H1 (cell line): Measurements from ENCODE around the gene TRPM6. TPM values are rescaled to one million over a fixed set of nuclear protein-coding genes. Genes with fewer than 3 reads are reported as not detected.

ENCODE experiments used
- CTCF ChIA-PET: fragments of 300-600 bp; sonication (Branson Sonifier 250); formaldehyde crosslinking; loops from one replicate; lab custom pipeline; 2021; ENCODE audit not compliant: partially characterized antibody; lab: Charles Lee
- POLR2A ChIA-PET: fragments of 300-600 bp; sonication (Branson Sonifier 250); formaldehyde crosslinking; loops from one replicate; lab custom pipeline; 2021; ENCODE audit warnings: inconsistent platforms; ENCODE audit not compliant: partially characterized antibody; lab: Charles Lee
- DNase-seq, 2 experiments: peaks; one replicate each; pipeline versions ENCODE4 v3.0.0 to v3.0.0-alpha.2; 2010 to 2022; ENCODE audit warnings: low spot score in 2 of 2, low read depth in 1 of 2, mixed read lengths in 1 of 2
- FAIRE-seq: peaks from 2 replicates; lab custom pipeline; 2011; peaks lifted over from hg19 to GRCh38; lab: Jason Lieb, UNC
- H2AFZ ChIP-seq: 2 replicates; pipeline ENCODE4 v1.8.1; 2012; ENCODE audit warnings: low read length, inconsistent platforms
- H2AK5ac ChIP-seq: 2 replicates; pipeline ENCODE4 v1.6.1; 2013; ENCODE audit warnings: low read depth, low read length
- H2BK120ac ChIP-seq: replicated peaks from 2 replicates; pipeline ENCODE3; 2013; ENCODE audit warnings: low read depth, low read length, inconsistent platforms
- H2BK12ac ChIP-seq: 2 replicates; pipeline ENCODE4 v1.6.1; 2013; ENCODE audit warnings: low read depth, low read length
- H2BK15ac ChIP-seq: 2 replicates; pipeline ENCODE4 v1.6.1; 2013; ENCODE audit warnings: low read length
- H2BK20ac ChIP-seq: 2 replicates; pipeline ENCODE4 v1.6.1; 2013; ENCODE audit warnings: low read length
- H2BK5ac ChIP-seq: 2 replicates; pipeline ENCODE4 v1.6.1; 2013; ENCODE audit warnings: low read depth, low read length
- H3K14ac ChIP-seq: 2 replicates; pipeline ENCODE4 v1.6.1; 2013; ENCODE audit warnings: inconsistent platforms; ENCODE audit not compliant: insufficient read length
- H3K18ac ChIP-seq: 2 replicates; pipeline ENCODE4 v1.6.1; 2013; ENCODE audit warnings: low read length; ENCODE audit errors: extremely low read depth
- H3K23ac ChIP-seq: 2 replicates; pipeline ENCODE4 v1.6.1; 2013; ENCODE audit warnings: inconsistent platforms; ENCODE audit not compliant: insufficient read length
- H3K23me2 ChIP-seq: 2 replicates; pipeline ENCODE4 v1.6.1; 2013; ENCODE audit warnings: low read depth, low read length
- H3K27ac ChIP-seq: 2 replicates; pipeline ENCODE4 v1.6.1; 2011; ENCODE audit warnings: low read depth, low read length, inconsistent platforms
- H3K27me3 ChIP-seq, 4 experiments: replicated peaks in 1 of 4; 1 replicate in 1 of 4; 2 replicates in 3 of 4; pipeline versions ENCODE4 v1.6.1 to v1.8.1; 2011 to 2013; ENCODE audit warnings: low read length in 3 of 4, mild to moderate bottlenecking in 3 of 4, inconsistent platforms in 2 of 4, mixed read lengths in 2 of 4, moderate library complexity in 1 of 4; ENCODE audit not compliant: control insufficient read depth in 3 of 4, insufficient read depth in 3 of 4; ENCODE audit errors: extremely low read depth in 1 of 4
- H3K36me3 ChIP-seq, 4 experiments: 2 replicates each; pipeline versions ENCODE4 v1.6.1 to v1.8.1; 2011 to 2013; ENCODE audit warnings: mild to moderate bottlenecking in 4 of 4, low read length in 3 of 4, moderate library complexity in 2 of 4, control low read depth in 1 of 4, inconsistent platforms in 1 of 4; ENCODE audit not compliant: insufficient read depth in 4 of 4, control insufficient read depth in 2 of 4
- H3K4ac ChIP-seq: replicated peaks from 2 replicates; pipeline ENCODE3; 2013; ENCODE audit warnings: low read length, low read depth, mixed read lengths, inconsistent platforms; ENCODE audit not compliant: insufficient read length
- H3K4me1 ChIP-seq, 4 experiments: replicated peaks in 1 of 4; 1 replicate in 1 of 4; 2 replicates in 3 of 4; pipeline versions ENCODE4 v1.6.1 to v1.8.1; 2011 to 2013; ENCODE audit warnings: low read length in 3 of 4, inconsistent platforms in 2 of 4, mixed read lengths in 1 of 4; ENCODE audit not compliant: insufficient read depth in 4 of 4, control insufficient read depth in 3 of 4
- H3K4me2 ChIP-seq, 2 experiments: 2 replicates each; pipeline versions ENCODE4 v1.6.1 to v1.8.1; 2011 to 2013; ENCODE audit warnings: low read depth in 2 of 2, low read length in 2 of 2, control low read depth in 1 of 2, inconsistent platforms in 1 of 2, mild to moderate bottlenecking in 1 of 2; ENCODE audit not compliant: insufficient read depth in 1 of 2
- H3K4me3 ChIP-seq, 4 experiments: fragments of 200-600, 300-600 bp in 1 of 4; sonication (generic), shearing (Covaris generic), sonication (Bioruptor Twin) in 1 of 4; 2 replicates each; pipeline versions ENCODE4 v1.5.1 to v1.8.1; 2011 to 2016; ENCODE audit warnings: low read length in 4 of 4, low read depth in 3 of 4, control low read depth in 2 of 4, inconsistent platforms in 2 of 4, mild to moderate bottlenecking in 2 of 4, mixed read lengths in 1 of 4, moderate library complexity in 1 of 4; ENCODE audit not compliant: insufficient read depth in 2 of 4; ENCODE audit errors: extremely low read depth in 1 of 4
- H3K56ac ChIP-seq: replicated peaks from 2 replicates; pipeline ENCODE3; 2013; ENCODE audit warnings: low read depth, mild to moderate bottlenecking, mixed read lengths, low read length, inconsistent platforms; ENCODE audit not compliant: insufficient read length
- H3K79me1 ChIP-seq: 2 replicates; pipeline ENCODE4 v1.6.1; 2013; ENCODE audit warnings: low read depth, low read length, control low read depth
- H3K79me2 ChIP-seq, 2 experiments: 2 replicates each; pipeline versions ENCODE4 v1.6.1 to v1.8.1; 2012 to 2013; ENCODE audit warnings: low read length in 2 of 2, mild to moderate bottlenecking in 2 of 2, inconsistent platforms in 1 of 2; ENCODE audit not compliant: insufficient read depth in 2 of 2, control insufficient read depth in 1 of 2
- H3K9ac ChIP-seq, 4 experiments: replicated peaks in 1 of 4; 1 replicate in 1 of 4; 2 replicates in 3 of 4; pipeline versions ENCODE4 v1.6.1 to v1.8.1; 2011 to 2013; ENCODE audit warnings: low read depth in 3 of 4, low read length in 3 of 4, control low read depth in 2 of 4, mild to moderate bottlenecking in 2 of 4, moderate library complexity in 2 of 4, inconsistent platforms in 1 of 4; ENCODE audit errors: extremely low read depth in 1 of 4
- H3K9me3 ChIP-seq, 2 experiments: 2 replicates each; pipeline versions ENCODE4 v1.6.1 to v1.8.1; 2012 to 2013; ENCODE audit warnings: mild to moderate bottlenecking in 2 of 2, moderate library complexity in 2 of 2, control low read depth in 1 of 2, inconsistent platforms in 1 of 2, low read depth in 1 of 2, low read length in 1 of 2, mixed read lengths in 1 of 2; ENCODE audit not compliant: insufficient read depth in 2 of 2
- H4K20me1 ChIP-seq, 2 experiments: replicated peaks in 1 of 2; 2 replicates each; pipeline versions ENCODE3 to v1.8.1; 2011 to 2013; ENCODE audit warnings: inconsistent platforms in 2 of 2, low read length in 2 of 2, mild to moderate bottlenecking in 1 of 2; ENCODE audit not compliant: insufficient read depth in 2 of 2, control insufficient read depth in 1 of 2
- H4K5ac ChIP-seq: 2 replicates; pipeline ENCODE4 v1.6.1; 2013; ENCODE audit warnings: low read length, low read depth, mixed read lengths, inconsistent platforms; ENCODE audit not compliant: insufficient read length
- H4K8ac ChIP-seq: 2 replicates; pipeline ENCODE4 v1.8.0; 2013; ENCODE audit warnings: mild to moderate bottlenecking, moderate library complexity, low read length, inconsistent platforms; ENCODE audit not compliant: insufficient read depth; ENCODE audit errors: extremely low read depth
- H4K91ac ChIP-seq: replicated peaks from 2 replicates; pipeline ENCODE3; 2013; ENCODE audit warnings: low read length, mixed read lengths, inconsistent platforms; ENCODE audit not compliant: insufficient read length
- HDAC6 ChIP-seq: IDR thresholded peaks from one replicate; pipeline ENCODE4 v1.7.1; 2012; ENCODE audit warnings: low read depth, mild to moderate bottlenecking, inconsistent platforms, low read length, moderate library complexity
- whole genome bisulfite sequencing, 2 experiments: shearing (Covaris generic) in 1 of 2; methylation state at CpG; one replicate each; pipeline versions ENCODE4 v1.1.6 to v1.1.7; 2013 to 2015; ENCODE audit warnings: low lambda C conversion rate in 2 of 2, mixed read lengths in 2 of 2, inconsistent platforms in 1 of 2, low coverage in 1 of 2, missing lambda C conversion rate in 1 of 2; ENCODE audit not compliant: insufficient replicate concordance in 2 of 2, insufficient coverage in 1 of 2, insufficient read length in 1 of 2; ENCODE audit errors: extremely low coverage in 1 of 2, missing lambda C conversion rate in 1 of 2; 5-methylcytosine and 5-hydroxymethylcytosine counted together
- polyA plus RNA-seq, 7 experiments: library from polyadenylated mRNA; depleted of rRNA in 3 of 7; stranded (reverse) in 5 of 7; unstranded in 2 of 7; fragments of >200 nt in 5 of 7; fragments of 200-250 nt in 2 of 7; gene quantifications; 1 replicate in 5 of 7; 2 replicates in 1 of 7; 4 replicates in 1 of 7; pipeline versions ENCODE4 v1.2.1 to v1.2.3, GENCODE V29; 2011 to 2013; ENCODE audit warnings: missing spikeins in 2 of 7, mixed read lengths in 2 of 7
- total RNA-seq: library from RNA; stranded (reverse); fragmentation: NEBNext Ultra II Directional; extraction: Animal tissue kit (Norgen Biotek cat#: 25700); gene quantifications from 2 replicates; pipeline ENCODE4 v1.2.1, GENCODE V29; 2021

TRPM6 gene
- total and polyA plus RNA-seq, 2 of the 8 experiments (the other 6 are each of a cell fraction or from before 2014, with no cell fraction given), result 0.45 to 1.5 TPM

DNA sequence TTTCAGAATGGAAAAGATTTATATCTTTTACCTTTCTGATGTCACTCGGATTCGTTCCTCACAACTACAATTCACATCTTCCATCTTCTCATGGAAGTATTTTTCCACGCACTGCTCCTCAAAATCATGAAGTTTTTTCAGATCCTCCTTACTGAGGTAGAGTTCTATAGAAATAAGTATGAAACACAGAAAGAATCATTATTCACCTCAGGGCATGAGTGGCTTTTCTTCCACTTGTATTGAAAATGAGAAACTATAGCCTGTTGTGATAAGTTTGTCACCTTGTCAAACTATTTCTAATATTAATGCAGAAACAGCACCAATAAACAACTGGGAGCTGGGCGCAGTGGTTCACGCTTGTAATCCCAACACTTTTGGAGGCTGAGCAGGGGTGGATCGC, 116.0 kb downstream of the TRPM6 start:
- Histone ChIP-seq H4K91ac (no peak overlapping the region), H3K4me3 (no peak overlapping the region), H3K23me2 (no peaks in the 10 kb centered on the region; the same call in 1 of the 2 replicates), H2BK15ac (no peak overlapping the region), H4K20me1 (no peaks in the 10 kb centered on the region), H3K56ac (no peak overlapping the region), H3K9me3 (no peaks in the 10 kb centered on the region), H4K8ac (no peak overlapping the region), H3K9ac (no peak overlapping the region), H3K18ac (no peak overlapping the region), H4K5ac (no peak overlapping the region), H2BK12ac (no peak overlapping the region), H3K4me1 (0 out of 7 replicates have a peak, but pooled peaks cover 0 to 2% (median 0%) of the 10 kb centered on the region in 4 experiments), H3K27ac (no peak overlapping the region), H3K27me3 (no peaks in the 10 kb centered on the region), H3K79me2 (no peaks in the 10 kb centered on the region), H3K4ac (no peak overlapping the region), H3K4me2 (no peak overlapping the region), H2AK5ac (no peak overlapping the region), H3K79me1 (no peaks in the 10 kb centered on the region), H2BK5ac (no peak overlapping the region), H2AFZ (no peak overlapping the region), H2BK20ac (no peak overlapping the region), H3K23ac (no peak overlapping the region), H2BK120ac (no peak overlapping the region), H3K14ac (no peak overlapping the region), H3K36me3 (no peaks in the 10 kb centered on the region)
- DNase-seq (no peak), FAIRE-seq (no peak)
- ChIA-PET CTCF (interaction anchor here (0.7 to 14.0 kb wide), 19 partner anchors 10 to 389 kb away, joined by 3 to 241 read pairs (median 4); partner anchors contain the start of genes C9orf40 and TRPM6), POLR2A (interaction anchor here (1.1 kb wide), 1 partner anchor 313 kb away, joined by 3 read pairs; no protein-coding TSS in a partner anchor)
- WGBS, 2 experiments, result 91% methylated on average over 6 of the region's 6 CpGs; no CpG with 5 or more reads in 1 of the 2 experiments
- TF ChIP-seq HDAC6, result no peak
